GM19438 (cell line): ENCODE measurements around the gene LIM2.
A peak's percentile ranks its signal among the peaks of the same experiment; 100 is the strongest.
"Not testable (repeated sequence)": the region's sequence is repeated elsewhere in the genome, so short reads cannot be mapped to it uniquely, and the experiment has no call there.

ENCODE experiments used
- ATAC-seq: cut with Tn5 transposase; IDR thresholded peaks from one replicate; pipeline ENCODE4 v1.9.1; 2021; ENCODE audit warnings: low read depth; ENCODE audit not compliant: unreplicated experiment

Gene LIM2

GRCh38 chr19:51397453-51397852, 9.7 kb upstream of the LIM2 start:
- ATAC-seq, result not testable (repeated sequence)

- no peak for ATAC-seq
These were observed 8.4 kb upstream of the LIM2 start for GRCh38 chr19:51396175-51396574.

- peak; percentile 79 for ATAC-seq
These were observed 6.5 kb upstream of the LIM2 start for GRCh38 chr19:51394050-51394836.

GRCh38 chr19:51392701-51393100, 4.9 kb upstream of the LIM2 start:
- no peak for ATAC-seq

GRCh38 chr19:51391073-51391611, 3.4 kb upstream of the LIM2 start:
- ATAC-seq, result no peak

GRCh38 chr19:51389143-51389542, 1.4 kb upstream of the LIM2 start:
- no peak for ATAC-seq

- ATAC-seq, result no peak
These were observed 773 bp downstream of the LIM2 start for GRCh38 chr19:51386882-51387520.

- ATAC-seq, result no peak
These were observed 5.8 kb downstream of the LIM2 start for GRCh38 chr19:51382004-51382403.

GRCh38 chr19:51380379-51380778, 7.4 kb downstream of the LIM2 start:
- ATAC-seq, result no peak

GRCh38 chr19:51377422-51377821, 10.4 kb downstream of the LIM2 start:
- no peak for ATAC-seq

GRCh38 chr19:51375504-51376221, 12.1 kb downstream of the LIM2 start:
- no peak for ATAC-seq

GRCh38 chr19:51372649-51373504, 14.9 kb downstream of the LIM2 start, which contains the start of gene NKG7:
NKG7 (minus strand) TSS chr19:51372654; CDS start chr19:51372535, 119 bp downstream.
- ATAC-seq, result no peak

- ATAC-seq, result no peak
These were observed 15.6 kb downstream of the LIM2 start for GRCh38 chr19:51372021-51372648.

GRCh38 chr19:51371186-51371690, 16.5 kb downstream of the LIM2 start:
- ATAC-seq, result no peak

- ATAC-seq, result no peak
These were observed 17.5 kb downstream of the LIM2 start for GRCh38 chr19:51370230-51370629.

GRCh38 chr19:51368366-51369282, 19.1 kb downstream of the LIM2 start, which contains the start of gene CLDND2:
CLDND2 (minus strand) TSS chr19:51369003; CDS start chr19:51368577, 426 bp downstream.
- no peak for ATAC-seq

- ATAC-seq, result peak; percentile 65
These were observed 20.0 kb downstream of the LIM2 start for GRCh38 chr19:51367565-51368365.

- ATAC-seq, result no peak
These were observed 20.6 kb downstream of the LIM2 start for GRCh38 chr19:51367255-51367564.
